ENCODE results near the gene GRIK1.

The GRIK1 gene

GRCh38 chr21:29953690-29954089, 13.9 kb upstream of the GRIK1 start:
- TF ChIP-seq, protein P1, sequence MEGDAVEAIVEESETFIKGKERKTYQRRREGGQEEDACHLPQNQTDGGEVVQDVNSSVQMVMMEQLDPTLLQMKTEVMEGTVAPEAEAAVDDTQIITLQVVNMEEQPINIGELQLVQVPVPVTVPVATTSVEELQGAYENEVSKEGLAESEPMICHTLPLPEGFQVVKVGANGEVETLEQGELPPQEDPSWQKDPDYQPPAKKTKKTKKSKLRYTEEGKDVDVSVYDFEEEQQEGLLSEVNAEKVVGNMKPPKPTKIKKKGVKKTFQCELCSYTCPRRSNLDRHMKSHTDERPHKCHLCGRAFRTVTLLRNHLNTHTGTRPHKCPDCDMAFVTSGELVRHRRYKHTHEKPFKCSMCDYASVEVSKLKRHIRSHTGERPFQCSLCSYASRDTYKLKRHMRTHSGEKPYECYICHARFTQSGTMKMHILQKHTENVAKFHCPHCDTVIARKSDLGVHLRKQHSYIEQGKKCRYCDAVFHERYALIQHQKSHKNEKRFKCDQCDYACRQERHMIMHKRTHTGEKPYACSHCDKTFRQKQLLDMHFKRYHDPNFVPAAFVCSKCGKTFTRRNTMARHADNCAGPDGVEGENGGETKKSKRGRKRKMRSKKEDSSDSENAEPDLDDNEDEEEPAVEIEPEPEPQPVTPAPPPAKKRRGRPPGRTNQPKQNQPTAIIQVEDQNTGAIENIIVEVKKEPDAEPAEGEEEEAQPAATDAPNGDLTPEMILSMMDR (IDR thresholded peaks at IDR 0.05), result no peak

- TF ChIP-seq, protein P1 (IDR thresholded peaks at IDR 0.05), result no peak
Measured at GRCh38 chr21:29953072-29953471, 13.3 kb upstream of the GRIK1 start.

GRCh38 chr21:29951911-29952310, 12.1 kb upstream of the GRIK1 start:
- TF ChIP-seq, protein P1 (IDR thresholded peaks at IDR 0.05), result no peak

GRCh38 chr21:29949991-29950390, 10.2 kb upstream of the GRIK1 start:
- TF ChIP-seq, protein P1 (IDR thresholded peaks at IDR 0.05), result no peak

- TF ChIP-seq, protein P1 (IDR thresholded peaks at IDR 0.05), result no peak
Measured at GRCh38 chr21:29947119-29947518, 7.3 kb upstream of the GRIK1 start.

DNA sequence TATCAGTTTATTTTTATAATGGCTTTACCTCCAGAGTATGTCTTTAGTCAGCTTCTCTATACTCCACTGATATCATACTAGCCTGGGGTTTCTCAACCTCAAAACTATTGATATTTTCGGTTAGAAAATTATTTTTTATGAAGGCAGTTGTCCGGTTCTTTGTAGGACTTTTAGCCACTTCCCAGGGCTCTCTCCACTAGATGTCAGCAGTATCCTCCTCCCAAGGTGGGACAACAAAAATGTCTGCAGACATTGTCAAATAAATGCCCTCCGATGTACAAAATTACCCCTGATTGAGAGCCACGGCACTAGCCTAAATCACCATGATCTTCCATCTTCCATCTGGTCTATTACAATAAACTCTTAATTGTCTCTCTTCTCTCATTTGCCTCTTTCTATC, 4.1 kb upstream of the GRIK1 start:
- TF ChIP-seq, protein P1 (IDR thresholded peaks at IDR 0.05), result peak; percentile 45

GRCh38 chr21:29942034-29942433, 2.2 kb upstream of the GRIK1 start:
- TF ChIP-seq, protein P1 (IDR thresholded peaks at IDR 0.05), result no peak

DNA sequence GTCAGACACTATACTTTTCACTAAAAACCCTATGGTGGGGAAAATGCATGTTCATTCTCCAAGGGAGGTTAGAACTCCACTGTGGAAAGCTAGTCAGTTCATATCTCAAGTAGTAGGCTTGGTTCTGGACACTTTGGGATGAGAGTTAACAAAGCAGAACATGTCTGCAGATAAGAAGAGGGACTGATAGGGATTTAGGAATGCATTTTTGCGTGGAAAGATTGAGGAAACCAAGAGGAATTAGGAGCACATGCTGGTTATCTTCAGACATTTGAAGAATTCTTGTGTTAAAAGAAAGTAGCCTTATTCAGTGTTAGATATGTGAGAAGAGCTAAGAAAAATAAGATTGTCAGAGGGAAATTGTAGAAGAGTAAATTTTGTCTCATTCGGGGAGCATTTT, 1.2 kb upstream of the GRIK1 start:
- TF ChIP-seq, protein P1 (IDR thresholded peaks at IDR 0.05), result no peak

All from LNCAP (cell line).